Keratinocyte (primary cell): Measurements from ENCODE around the gene ZNF69.

Experiments used
- CTCF ChIP-seq, 3 experiments: IDR thresholded peaks in 1 of 3; conservative IDR thresholded peaks in 1 of 3; optimal IDR thresholded peaks in 1 of 3; 2 replicates in 2 of 3; 3 replicates in 1 of 3; pipeline versions ENCODE3 to v1.5.1; 2011; ENCODE audit warnings: low read length in 3 of 3, mild to moderate bottlenecking in 3 of 3, moderate library complexity in 2 of 3, control low read depth in 1 of 3, inconsistent platforms in 1 of 3; ENCODE audit not compliant: insufficient read depth in 2 of 3; ENCODE audit errors: extremely low read depth in 1 of 3
- EZH2 ChIP-seq: IDR thresholded peaks from one replicate; pipeline ENCODE4 v1.6.1; 2012; ENCODE audit warnings: inconsistent platforms, mild to moderate bottlenecking, low read length, moderate library complexity

- TF ChIP-seq CTCF (optimal IDR thresholded peaks at IDR 0.05 in 1 of 3, IDR thresholded peaks at IDR 0.05 in 1 of 3, conservative IDR thresholded peaks at IDR 0.05 in 1 of 3; ENCODE audit: extremely low read depth in 1 of 3, insufficient read depth in 2 of 3, low read length in 3 of 3) (no peak), EZH2 (no peak)
Measured at GRCh38 chr19:11927227-11927626, 39.6 kb downstream of the ZNF69 start.
